Measurements from ENCODE around the gene RAB20.
"Not testable (repeated sequence)": the region's sequence is repeated elsewhere in the genome, so short reads cannot be mapped to it uniquely, and the experiment has no call there.

The RAB20 gene

GRCh38 chr13:110569962-110570361, 8.4 kb upstream of the RAB20 start:
- H3K27ac ChIP-seq (replicated peaks; ENCODE audit: low read length); H2BK12ac ChIP-seq (ENCODE audit: low read length); H3K18ac ChIP-seq (ENCODE audit: low read length); H3K36me3 ChIP-seq (replicated peaks in 1 of 2; ENCODE audit: control insufficient read depth in 2 of 2, insufficient read depth in 2 of 2, low read length in 2 of 2); H2AK5ac ChIP-seq (ENCODE audit: low read depth, low read length); H3K4me1 ChIP-seq (ENCODE audit: control insufficient read depth in 2 of 2, insufficient read depth in 1 of 2, low read depth in 1 of 2, low read length in 2 of 2); H2BK5ac ChIP-seq (ENCODE audit: low read length); H3K4me2 ChIP-seq (ENCODE audit: insufficient read depth, low read length, poor library complexity, severe bottlenecking); H3K4ac ChIP-seq (ENCODE audit: low read length); H2BK120ac ChIP-seq (ENCODE audit: low read depth, low read length); H4K91ac ChIP-seq (ENCODE audit: low read depth, low read length, poor library complexity); H4K8ac ChIP-seq (ENCODE audit: low read depth, low read length); H3K4me3 ChIP-seq (ENCODE audit: low read length in 2 of 2); H3K23ac ChIP-seq (ENCODE audit: low read depth, low read length, poor library complexity); H3K14ac ChIP-seq (ENCODE audit: low read length); H2AFZ ChIP-seq (ENCODE audit: low read length); H3K79me1 ChIP-seq (ENCODE audit: low read depth, low read length); H3K9me3 ChIP-seq (replicated peaks in 1 of 2; ENCODE audit: control insufficient read depth in 2 of 2, insufficient read depth in 1 of 2, low read depth in 1 of 2, low read length in 2 of 2); H2BK15ac ChIP-seq (ENCODE audit: low read length); H3K9ac ChIP-seq (ENCODE audit: low read depth, low read length, poor library complexity); DNase-seq (ENCODE audit: low spot score): not testable (repeated sequence)
- no CpG with 5 or more reads among the region's 7 CpGs for WGBS, 2 donors (ENCODE audit: extremely low coverage in 2 of 2, insufficient read length in 2 of 2, insufficient replicate concordance in 1 of 2)
- H3K27me3 ChIP-seq (ENCODE audit: control insufficient read depth in 3 of 3, insufficient read depth in 3 of 3, low read depth in 1 of 3, low read length in 3 of 3) = peaks cover 0 to 22% (median 0%) of the 10 kb centered on the region in 3 experiments

- Histone ChIP-seq H3K4ac (ENCODE audit: low read length) (no peak overlapping the region), H2BK5ac (ENCODE audit: low read length) (no peak overlapping the region), H2BK15ac (ENCODE audit: low read length) (no peak overlapping the region), H3K27ac (replicated peaks; ENCODE audit: low read length) (no peak overlapping the region), H3K9ac (ENCODE audit: low read depth, low read length, poor library complexity) (no peak overlapping the region), H2BK12ac (ENCODE audit: low read length) (no peak overlapping the region), H3K14ac (ENCODE audit: low read length) (no peak overlapping the region), H4K8ac (ENCODE audit: low read depth, low read length) (no peak overlapping the region), H3K23ac (ENCODE audit: low read depth, low read length, poor library complexity) (no peak overlapping the region), H2BK120ac (ENCODE audit: low read depth, low read length) (no peak overlapping the region), H3K79me1 (ENCODE audit: low read depth, low read length) (peaks cover 3% of the 10 kb centered on the region), H3K4me3 (ENCODE audit: low read length in 2 of 2) (no peak overlapping the region), H2AFZ (ENCODE audit: low read length) (no peak overlapping the region), H3K36me3 (replicated peaks in 1 of 2; ENCODE audit: control insufficient read depth in 2 of 2, insufficient read depth in 2 of 2, low read length in 2 of 2) (no peaks in the 10 kb centered on the region), H3K4me1 (ENCODE audit: control insufficient read depth in 2 of 2, insufficient read depth in 1 of 2, low read depth in 1 of 2, low read length in 2 of 2) (peaks cover 0 to 3% of the 10 kb centered on the region in 2 donors), H4K91ac (ENCODE audit: low read depth, low read length, poor library complexity) (no peak overlapping the region), H3K9me3 (replicated peaks in 1 of 2; ENCODE audit: control insufficient read depth in 2 of 2, insufficient read depth in 1 of 2, low read depth in 1 of 2, low read length in 2 of 2) (no peaks in the 10 kb centered on the region), H3K4me2 (ENCODE audit: insufficient read depth, low read length, poor library complexity, severe bottlenecking) (no peak overlapping the region), H2AK5ac (ENCODE audit: low read depth, low read length) (no peak overlapping the region), H3K27me3 (ENCODE audit: control insufficient read depth in 3 of 3, insufficient read depth in 3 of 3, low read depth in 1 of 3, low read length in 3 of 3) (peaks cover 0 to 27% (median 4%) of the 10 kb centered on the region in 3 experiments), H3K18ac (ENCODE audit: low read length) (no peak overlapping the region)
- DNase-seq (ENCODE audit: low spot score) = no peak
- WGBS, 2 donors (ENCODE audit: extremely low coverage in 2 of 2, insufficient read length in 2 of 2, insufficient replicate concordance in 1 of 2) = no CpG with 5 or more reads among the region's 3 CpGs
Observed at GRCh38 chr13:110568612-110569011, 7.1 kb upstream of the RAB20 start.

- H3K36me3 ChIP-seq (replicated peaks in 1 of 2; ENCODE audit: control insufficient read depth in 2 of 2, insufficient read depth in 2 of 2, low read length in 2 of 2) = no peaks in the 10 kb centered on the region
- no peak overlapping the region for H3K4ac ChIP-seq (ENCODE audit: low read length)
- H3K79me1 ChIP-seq (ENCODE audit: low read depth, low read length) = peaks cover 3% of the 10 kb centered on the region
- DNase-seq (ENCODE audit: low spot score) = no peak
- H3K4me2 ChIP-seq (ENCODE audit: insufficient read depth, low read length, poor library complexity, severe bottlenecking) = no peak overlapping the region
- H2BK120ac ChIP-seq (ENCODE audit: low read depth, low read length) = no peak overlapping the region
- H3K18ac ChIP-seq (ENCODE audit: low read length) = no peak overlapping the region
- no peak overlapping the region for H3K4me3 ChIP-seq (ENCODE audit: low read length in 2 of 2)
- H2AK5ac ChIP-seq (ENCODE audit: low read depth, low read length) = no peak overlapping the region
- no peak overlapping the region for H3K9ac ChIP-seq (ENCODE audit: low read depth, low read length, poor library complexity)
- no peak overlapping the region for H2BK5ac ChIP-seq (ENCODE audit: low read length)
- H3K23ac ChIP-seq (ENCODE audit: low read depth, low read length, poor library complexity) = no peak overlapping the region
- no peak overlapping the region for H3K27ac ChIP-seq (replicated peaks; ENCODE audit: low read length)
- H3K9me3 ChIP-seq (replicated peaks in 1 of 2; ENCODE audit: control insufficient read depth in 2 of 2, insufficient read depth in 1 of 2, low read depth in 1 of 2, low read length in 2 of 2) = peaks cover 0 to 2% of the 10 kb centered on the region in 2 donors
- no peak overlapping the region for H3K14ac ChIP-seq (ENCODE audit: low read length)
- no CpG with 5 or more reads among the region's 9 CpGs for WGBS, 2 donors (ENCODE audit: extremely low coverage in 2 of 2, insufficient read length in 2 of 2, insufficient replicate concordance in 1 of 2)
- H2AFZ ChIP-seq (ENCODE audit: low read length) = no peak overlapping the region
- no peak overlapping the region for H2BK12ac ChIP-seq (ENCODE audit: low read length)
- peaks cover 0 to 1% of the 10 kb centered on the region in 2 donors for H3K4me1 ChIP-seq (ENCODE audit: control insufficient read depth in 2 of 2, insufficient read depth in 1 of 2, low read depth in 1 of 2, low read length in 2 of 2)
- H4K8ac ChIP-seq (ENCODE audit: low read depth, low read length) = no peak overlapping the region
- no peak overlapping the region for H2BK15ac ChIP-seq (ENCODE audit: low read length)
- H4K91ac ChIP-seq (ENCODE audit: low read depth, low read length, poor library complexity) = no peak overlapping the region
- peaks cover 0 to 32% (median 24%) of the 10 kb centered on the region in 3 experiments for H3K27me3 ChIP-seq (ENCODE audit: control insufficient read depth in 3 of 3, insufficient read depth in 3 of 3, low read depth in 1 of 3, low read length in 3 of 3)
Observed at GRCh38 chr13:110566171-110566570, 4.6 kb upstream of the RAB20 start.

GRCh38 chr13:110565296-110565695, 3.8 kb upstream of the RAB20 start:
- no peak overlapping the region for H2BK15ac ChIP-seq (ENCODE audit: low read length)
- H3K27me3 ChIP-seq (ENCODE audit: control insufficient read depth in 3 of 3, insufficient read depth in 3 of 3, low read depth in 1 of 3, low read length in 3 of 3) = peaks cover 3 to 41% (median 31%) of the 10 kb centered on the region in 3 experiments
- no peak overlapping the region for H2BK12ac ChIP-seq (ENCODE audit: low read length)
- no peak for DNase-seq (ENCODE audit: low spot score)
- no peak overlapping the region for H3K18ac ChIP-seq (ENCODE audit: low read length)
- H2AFZ ChIP-seq (ENCODE audit: low read length) = no peak overlapping the region
- no peak overlapping the region for H3K4ac ChIP-seq (ENCODE audit: low read length)
- H2BK120ac ChIP-seq (ENCODE audit: low read depth, low read length) = no peak overlapping the region
- H3K4me1 ChIP-seq (ENCODE audit: control insufficient read depth in 2 of 2, insufficient read depth in 1 of 2, low read depth in 1 of 2, low read length in 2 of 2) = peaks cover 0 to 6% of the 10 kb centered on the region in 2 donors
- H3K79me1 ChIP-seq (ENCODE audit: low read depth, low read length) = peaks cover 3% of the 10 kb centered on the region
- no peak overlapping the region for H3K9ac ChIP-seq (ENCODE audit: low read depth, low read length, poor library complexity)
- no peak overlapping the region for H3K27ac ChIP-seq (replicated peaks; ENCODE audit: low read length)
- no peak overlapping the region for H2BK5ac ChIP-seq (ENCODE audit: low read length)
- H4K91ac ChIP-seq (ENCODE audit: low read depth, low read length, poor library complexity) = no peak overlapping the region
- no peak overlapping the region for H3K4me2 ChIP-seq (ENCODE audit: insufficient read depth, low read length, poor library complexity, severe bottlenecking)
- no CpG with 5 or more reads among the region's 2 CpGs for WGBS, 2 donors (ENCODE audit: extremely low coverage in 2 of 2, insufficient read length in 2 of 2, insufficient replicate concordance in 1 of 2)
- peaks cover 0 to 2% of the 10 kb centered on the region in 2 donors for H3K9me3 ChIP-seq (replicated peaks in 1 of 2; ENCODE audit: control insufficient read depth in 2 of 2, insufficient read depth in 1 of 2, low read depth in 1 of 2, low read length in 2 of 2)
- no peak overlapping the region for H3K14ac ChIP-seq (ENCODE audit: low read length)
- H4K8ac ChIP-seq (ENCODE audit: low read depth, low read length) = no peak overlapping the region
- no peaks in the 10 kb centered on the region for H3K36me3 ChIP-seq (replicated peaks in 1 of 2; ENCODE audit: control insufficient read depth in 2 of 2, insufficient read depth in 2 of 2, low read length in 2 of 2)
- no peak overlapping the region for H2AK5ac ChIP-seq (ENCODE audit: low read depth, low read length)
- H3K4me3 ChIP-seq (ENCODE audit: low read length in 2 of 2) = no peak overlapping the region
- no peak overlapping the region for H3K23ac ChIP-seq (ENCODE audit: low read depth, low read length, poor library complexity)
